H4 (cell line): ENCODE measurements around the gene CBFA2T2. TPM values are rescaled to one million over a fixed set of nuclear protein-coding genes. Genes with fewer than 3 reads are reported as not detected.
"Not testable (repeated sequence)": the region's sequence is repeated elsewhere in the genome, so short reads cannot be mapped to it uniquely, and the experiment has no call there.

Experiments
- DNase-seq: peaks from one replicate; pipeline ENCODE4 v3.0.0-alpha.2; 2015; ENCODE audit warnings: low spot score
- total RNA-seq: library from RNA; depleted of rRNA; stranded (reverse); fragments of >200 nt; shearing (Covaris generic); gene quantifications from 2 replicates; pipeline ENCODE4 v1.2.3, GENCODE V29; 2014; rRNA removed

CBFA2T2 gene
- total RNA-seq: 3.6 and 4.7 TPM in 2 replicates

DNA sequence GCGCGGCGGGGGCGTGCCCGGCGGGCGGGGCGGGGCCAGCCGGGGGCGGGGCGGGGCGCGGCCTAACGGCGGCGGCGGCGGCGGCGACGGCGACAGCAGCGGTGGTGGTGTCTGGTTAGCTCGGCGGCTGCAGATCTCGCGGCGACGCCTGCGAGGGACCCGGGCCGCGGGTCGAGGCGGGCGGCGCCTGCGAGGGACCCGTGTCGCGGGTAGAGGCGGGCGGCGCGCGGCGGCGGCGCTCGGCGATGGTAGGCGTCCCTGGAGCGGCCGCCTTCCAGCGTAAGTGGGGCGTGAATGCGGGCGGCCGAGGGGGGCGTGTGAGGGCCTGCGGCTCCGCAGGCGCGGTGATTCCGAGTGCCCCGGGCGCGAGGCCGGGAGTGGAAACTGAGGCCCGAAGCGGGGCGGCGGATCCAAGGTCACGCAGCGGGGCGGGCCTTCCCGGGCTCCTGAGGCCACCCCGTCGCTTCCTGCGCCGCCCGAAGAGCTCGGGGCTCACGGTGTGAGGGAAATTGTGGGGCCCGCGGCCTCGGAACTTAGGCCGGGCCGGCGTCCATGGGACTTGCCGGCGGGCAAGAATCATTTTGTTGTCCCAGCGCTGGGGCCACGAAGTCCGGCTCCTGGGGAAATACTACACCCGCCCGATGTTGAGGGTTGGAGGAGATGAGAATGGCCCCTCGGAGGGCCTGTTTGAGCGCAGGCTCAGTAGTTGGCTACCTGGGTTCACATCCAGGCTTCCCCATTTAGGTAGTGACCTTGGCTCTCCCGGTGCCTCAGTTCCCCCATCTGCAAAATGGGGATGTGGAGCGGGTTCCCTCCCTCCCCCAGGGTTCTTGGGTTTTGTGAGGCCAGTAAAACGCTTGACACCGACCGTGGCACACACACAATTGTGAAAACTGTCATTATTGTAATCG, at the start of gene CBFA2T2:
Gene CBFA2T2, plus strand, starts transcription at position 74 of the 911 bp plus-strand sequence. Its CDS starts 172 bp downstream, at position 246.
- DNase-seq: no peak

DNA sequence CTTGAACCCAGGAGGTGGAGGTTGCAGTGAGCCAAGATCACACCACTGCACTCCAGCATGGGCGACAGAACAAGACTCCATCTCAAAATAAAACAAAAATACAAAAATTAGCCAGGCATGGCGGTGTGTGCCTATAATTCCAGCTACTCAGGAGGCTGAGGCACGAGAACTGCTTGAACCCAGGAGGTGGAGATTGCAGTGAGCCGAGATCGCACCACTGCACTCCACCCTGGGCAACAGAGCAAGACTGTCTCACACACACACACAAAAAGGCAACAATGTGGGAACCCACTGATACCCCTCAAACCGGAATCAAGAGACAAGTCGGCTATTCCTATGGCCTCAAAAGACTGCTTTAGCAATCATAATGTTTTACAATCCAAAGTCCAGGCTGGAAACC, 49.3 kb upstream of the CBFA2T2 start:
- not testable (repeated sequence) for DNase-seq

DNA sequence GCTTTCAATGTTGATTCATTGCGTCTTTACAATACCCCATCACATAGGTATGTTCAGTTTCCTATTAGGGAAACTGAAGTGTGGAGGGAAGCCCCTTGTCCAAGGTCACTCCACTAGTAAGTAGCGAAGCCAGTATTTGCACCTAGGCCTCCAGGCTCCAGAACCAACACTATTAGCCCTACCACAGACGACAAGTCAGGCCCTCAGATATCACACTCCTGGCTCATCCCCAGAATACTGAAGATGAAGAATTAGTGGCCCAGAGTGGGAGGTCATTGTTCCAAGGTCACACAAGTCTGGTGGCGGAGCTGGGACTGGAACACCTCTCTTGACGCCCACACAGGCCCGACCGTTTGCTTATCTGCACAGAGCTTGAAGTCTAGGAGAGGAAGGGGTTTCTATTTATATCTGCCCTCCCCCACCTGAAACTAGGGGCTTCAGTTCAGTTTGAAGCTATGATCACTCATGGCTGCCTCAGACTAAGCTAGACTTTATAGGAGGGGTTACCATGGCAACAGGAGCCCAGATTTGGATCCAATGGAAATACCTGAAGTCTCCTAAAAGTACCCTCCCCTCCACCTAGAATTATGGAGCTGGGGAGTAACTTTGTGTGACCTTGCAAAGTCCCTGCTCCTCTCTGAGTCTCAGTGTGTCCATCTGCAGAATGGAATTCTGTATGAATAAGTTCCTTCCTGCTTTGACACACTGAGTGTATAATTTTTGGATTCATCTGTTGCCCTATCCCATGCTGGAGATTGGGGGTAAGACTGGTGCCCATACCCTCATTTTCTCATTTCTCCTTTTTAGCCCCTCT, 48.5 kb upstream of the CBFA2T2 start:
- DNase-seq: no peak

DNA sequence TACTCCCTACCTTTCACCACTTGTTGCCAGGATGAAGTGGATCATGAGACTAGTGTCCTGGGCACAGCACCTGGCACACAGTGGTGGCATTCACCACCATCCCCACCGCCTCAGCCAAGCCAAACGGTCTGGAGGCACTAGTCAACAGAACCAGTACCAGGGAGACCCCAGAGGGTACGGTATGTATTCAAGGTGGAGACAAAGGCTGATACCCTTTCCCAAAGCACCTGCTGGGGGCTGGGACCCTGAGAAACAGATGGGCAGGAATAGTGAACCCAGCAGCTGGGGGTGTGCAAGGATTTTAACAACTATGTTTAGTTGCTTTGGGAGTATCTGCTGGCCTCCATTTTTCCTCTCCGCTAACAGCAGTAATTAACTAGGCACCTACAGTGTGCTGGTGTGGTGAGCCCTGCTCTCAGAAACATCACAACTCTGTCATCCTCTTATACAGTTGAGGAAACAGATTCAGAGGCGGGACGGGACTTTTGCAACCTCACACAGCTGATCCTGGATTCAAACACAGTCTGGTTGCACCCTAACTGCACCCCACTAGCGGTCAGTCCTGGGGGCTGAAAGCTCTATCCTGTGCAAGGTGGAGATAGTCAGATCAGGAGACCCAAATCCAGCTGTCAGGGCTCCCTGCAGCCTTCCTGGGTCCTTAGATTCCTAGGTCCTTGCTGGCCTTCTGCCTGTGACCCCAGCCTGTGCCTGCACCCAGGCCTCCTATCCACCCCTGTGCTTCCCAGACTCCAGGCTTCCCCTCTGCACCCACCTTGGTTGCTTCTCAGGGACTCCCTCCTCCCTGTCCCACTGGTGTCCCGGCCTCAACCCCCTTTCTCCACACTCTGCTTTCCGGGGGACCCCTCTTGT, 47.5 kb upstream of the CBFA2T2 start:
- no peak for DNase-seq

DNA sequence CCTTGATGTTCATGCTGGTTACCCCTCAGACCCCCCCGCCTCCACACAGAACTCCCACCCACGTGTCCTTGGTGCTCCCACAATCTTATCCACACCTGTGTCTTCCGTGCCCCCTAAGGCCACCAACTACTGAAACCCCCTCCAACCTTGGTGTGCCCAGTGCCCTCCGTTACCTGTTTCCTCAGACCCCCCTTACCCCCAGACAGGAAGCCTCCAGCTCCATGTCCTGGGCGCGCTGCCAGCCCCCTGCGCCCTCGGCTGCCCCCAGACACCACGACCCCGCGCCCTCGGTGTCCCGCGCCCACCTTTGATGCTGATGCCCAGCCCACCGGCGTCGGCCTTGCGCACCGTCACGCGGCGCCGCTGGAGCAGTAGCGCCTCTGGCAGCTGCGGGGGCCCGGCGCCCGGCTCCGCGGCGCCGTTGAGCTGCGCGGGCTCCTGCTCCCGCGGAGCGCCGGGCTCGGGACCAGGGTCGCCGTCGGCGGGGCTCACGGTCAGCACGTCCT, 46.8 kb upstream of the CBFA2T2 start:
- no peak for DNase-seq

DNA sequence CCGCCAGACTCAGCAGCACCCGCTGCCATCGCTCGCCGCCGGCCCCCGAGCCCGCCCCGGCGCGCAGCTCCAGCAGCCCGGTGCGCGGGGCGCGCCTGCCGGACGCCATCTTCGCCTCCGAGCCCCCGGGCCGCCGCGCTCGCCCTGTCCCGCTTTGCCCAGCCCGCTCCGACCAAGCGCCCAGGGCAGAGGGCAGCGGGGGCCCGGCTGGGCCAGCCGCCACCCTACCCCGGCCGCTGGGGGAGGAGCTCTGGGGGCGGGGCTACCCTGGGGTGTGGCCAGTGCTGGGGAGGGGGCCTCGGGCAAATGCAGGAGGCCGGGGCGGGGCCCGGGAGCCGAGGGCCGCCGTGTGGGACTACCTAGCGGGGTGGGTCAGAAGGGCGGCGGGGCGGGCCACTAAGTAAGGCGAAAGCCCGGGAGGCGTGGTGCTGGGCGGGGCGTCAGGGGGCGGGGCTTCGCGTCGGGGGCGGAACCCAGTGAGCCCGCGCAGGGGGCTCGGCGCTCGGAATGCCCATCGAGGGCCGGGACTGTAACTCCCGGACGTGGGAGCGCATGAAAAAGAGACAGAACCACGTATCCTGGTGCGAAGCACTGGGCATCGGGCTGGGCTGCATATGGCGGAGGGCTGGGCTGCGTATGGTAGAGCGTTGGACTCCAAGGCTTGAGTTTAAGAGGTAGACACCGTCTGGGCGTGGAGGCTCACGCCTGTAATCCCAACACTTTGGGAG, 46.2 kb upstream of the CBFA2T2 start, which contains the start of gene SNTA1:
Gene SNTA1, minus strand, starts transcription at position 252 of the 728 bp plus-strand sequence. Its CDS starts 143 bp downstream, at position 109.
- peak; percentile 59 for DNase-seq

DNA sequence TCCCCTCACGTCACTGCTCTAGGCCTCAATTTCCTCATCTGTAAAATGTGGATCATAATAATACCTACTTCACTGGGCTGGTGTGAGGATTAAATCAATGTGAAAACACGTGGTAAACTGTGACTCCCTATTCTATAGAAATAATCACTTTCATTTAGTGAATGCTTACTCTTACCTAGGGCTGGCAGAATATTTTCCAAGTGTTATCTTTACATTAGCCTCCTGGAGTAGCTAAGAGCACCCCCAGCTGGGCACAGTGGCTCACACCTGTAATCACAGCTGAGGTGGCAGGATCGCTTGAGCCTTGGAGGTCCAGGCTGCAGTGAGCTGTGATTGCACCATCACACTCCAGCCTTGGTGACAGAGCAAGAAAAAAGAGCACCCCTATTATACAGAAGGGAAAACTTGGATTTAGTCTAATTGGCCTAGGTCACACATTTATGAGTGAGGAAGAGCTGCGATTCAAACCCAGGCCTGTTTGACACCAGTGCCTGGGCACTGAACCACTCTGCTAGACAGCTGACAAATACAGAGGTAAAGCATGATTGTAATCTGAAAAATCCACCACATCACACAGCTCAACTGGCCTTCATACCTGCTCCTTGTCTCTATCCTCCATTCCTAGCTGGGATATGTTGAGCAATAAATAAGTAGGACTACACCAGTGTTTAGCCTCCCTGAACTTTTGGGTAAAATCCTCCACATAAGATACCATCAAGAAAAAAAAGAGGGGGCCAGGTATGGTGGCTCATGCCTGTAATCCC, 44.9 kb upstream of the CBFA2T2 start:
- DNase-seq: no peak

DNA sequence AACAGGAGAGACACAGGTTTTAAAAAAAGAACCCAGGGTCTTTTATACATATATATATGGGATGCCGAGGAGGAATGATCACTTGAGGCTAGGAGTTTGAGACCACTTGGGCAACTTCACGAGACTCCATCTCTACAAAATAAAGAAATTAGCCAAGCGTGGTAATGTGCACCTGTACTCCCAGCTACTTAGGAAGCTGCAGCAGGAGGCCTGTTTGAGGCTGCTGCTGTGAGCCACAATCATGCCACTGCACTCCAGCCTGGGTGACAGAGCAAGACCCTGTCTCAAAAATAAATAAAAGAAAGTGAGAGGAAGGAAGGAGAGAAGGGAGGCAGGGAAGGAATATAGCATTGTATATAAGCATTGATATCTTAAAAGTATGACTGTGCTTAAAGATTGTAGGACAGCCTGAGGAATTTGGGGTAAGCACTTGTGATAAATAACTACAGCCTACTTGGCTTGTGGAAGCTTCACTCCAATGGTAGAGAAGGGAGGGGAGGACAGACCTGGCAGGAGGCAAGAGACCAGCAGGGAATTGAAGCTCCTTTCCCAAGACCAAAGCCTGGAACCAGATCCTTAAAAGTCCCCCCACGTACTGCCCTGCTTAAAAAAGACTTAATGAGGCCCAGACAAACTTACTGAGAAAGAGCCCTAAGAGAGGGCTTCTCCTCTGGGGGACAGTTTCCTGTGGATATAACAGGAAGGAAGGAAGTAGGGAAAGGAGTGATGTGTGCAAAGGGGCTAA, 43.8 kb upstream of the CBFA2T2 start:
- no peak for DNase-seq

DNA sequence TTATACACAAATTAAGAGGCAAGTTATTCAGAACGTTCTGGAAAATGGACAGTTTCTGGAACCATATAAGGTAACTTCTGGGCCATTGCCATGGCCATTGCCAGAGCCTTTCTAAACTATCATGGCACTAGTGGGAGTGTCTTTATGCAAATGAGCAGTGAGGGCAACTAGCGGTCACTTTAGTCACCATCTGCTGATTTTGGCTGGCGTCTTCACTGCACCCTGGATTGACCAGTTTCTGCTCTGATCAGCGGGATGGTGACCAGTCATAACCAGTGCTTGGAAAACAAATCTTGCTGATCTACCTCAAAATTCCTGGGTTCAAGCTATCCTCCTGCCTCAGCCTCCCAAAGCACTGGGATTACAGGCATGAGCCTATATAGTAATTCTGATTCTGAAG, 39.0 kb upstream of the CBFA2T2 start:
- no peak for DNase-seq

DNA sequence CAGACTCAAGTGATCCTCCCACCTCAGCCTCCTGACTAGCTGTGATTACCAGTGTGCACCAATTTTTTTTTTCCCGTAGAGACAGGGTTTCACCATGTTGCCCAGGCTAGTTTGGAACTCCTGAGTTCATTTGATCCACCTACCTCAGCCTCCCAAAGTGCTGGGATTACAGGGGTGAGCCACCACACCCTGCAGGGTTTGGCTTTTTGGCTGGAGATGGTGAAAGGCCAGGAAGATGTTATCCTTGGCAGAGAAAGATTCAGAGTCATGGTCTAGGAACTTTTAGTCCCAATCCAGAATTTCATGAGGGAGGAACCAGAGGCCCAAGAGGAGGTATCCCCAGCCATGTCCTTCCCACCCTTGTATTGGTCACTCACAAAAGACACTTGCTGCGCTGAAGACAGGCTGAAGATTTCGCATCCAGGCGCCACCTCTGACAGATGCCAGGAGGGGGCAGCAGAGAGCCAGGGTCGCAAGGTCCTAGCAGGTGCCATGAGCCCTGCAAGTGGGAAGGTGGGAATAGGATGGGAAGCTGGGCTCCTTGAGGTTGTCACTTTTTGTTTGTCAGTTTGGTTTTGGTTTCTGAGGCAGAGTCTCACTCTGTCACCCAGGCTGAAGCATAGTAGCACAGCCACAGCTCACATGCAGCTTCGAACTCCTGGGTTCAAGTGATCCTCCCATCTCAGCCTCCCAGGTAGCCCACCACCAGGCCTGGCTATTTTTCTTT, 32.8 kb upstream of the CBFA2T2 start:
- peak; percentile 51 for DNase-seq

DNA sequence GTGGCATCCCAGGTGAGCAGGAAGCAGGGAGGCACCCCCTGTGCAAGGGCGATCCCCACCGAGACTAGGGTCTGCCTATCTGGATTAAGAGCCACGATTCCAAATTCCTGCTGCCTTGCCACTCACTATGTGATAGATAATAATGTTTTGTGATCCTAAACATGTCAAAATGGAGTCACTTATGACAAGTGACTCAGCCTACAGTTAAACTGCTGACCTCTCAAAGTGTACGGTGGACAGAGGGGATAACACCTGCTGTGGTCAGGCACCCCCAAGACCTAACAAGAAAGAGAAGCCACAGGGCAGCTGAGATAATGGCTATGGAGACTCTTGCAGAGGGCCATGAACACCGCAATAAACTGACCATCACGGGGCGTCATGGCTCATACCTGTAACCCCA, 30.3 kb upstream of the CBFA2T2 start:
- no peak for DNase-seq

DNA sequence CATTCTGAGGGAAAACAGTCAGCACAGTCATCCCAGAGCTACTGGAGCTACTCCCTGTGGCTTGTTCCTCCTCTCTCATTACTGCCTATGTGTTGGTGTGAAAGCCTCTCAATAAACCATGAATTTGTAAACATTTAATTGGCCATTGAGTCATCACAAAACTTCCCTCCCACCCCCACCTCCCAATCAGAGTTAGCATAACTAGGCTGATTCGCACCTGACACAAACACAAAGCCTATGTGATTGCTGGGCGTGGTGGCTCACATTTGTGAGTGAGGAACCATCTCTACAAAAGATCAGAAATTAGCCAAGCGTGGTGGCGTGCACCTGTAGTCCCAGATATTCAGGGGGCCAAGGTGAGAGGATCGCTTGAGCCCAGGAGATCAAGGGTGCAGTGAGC, 29.2 kb upstream of the CBFA2T2 start:
- DNase-seq: no peak

DNA sequence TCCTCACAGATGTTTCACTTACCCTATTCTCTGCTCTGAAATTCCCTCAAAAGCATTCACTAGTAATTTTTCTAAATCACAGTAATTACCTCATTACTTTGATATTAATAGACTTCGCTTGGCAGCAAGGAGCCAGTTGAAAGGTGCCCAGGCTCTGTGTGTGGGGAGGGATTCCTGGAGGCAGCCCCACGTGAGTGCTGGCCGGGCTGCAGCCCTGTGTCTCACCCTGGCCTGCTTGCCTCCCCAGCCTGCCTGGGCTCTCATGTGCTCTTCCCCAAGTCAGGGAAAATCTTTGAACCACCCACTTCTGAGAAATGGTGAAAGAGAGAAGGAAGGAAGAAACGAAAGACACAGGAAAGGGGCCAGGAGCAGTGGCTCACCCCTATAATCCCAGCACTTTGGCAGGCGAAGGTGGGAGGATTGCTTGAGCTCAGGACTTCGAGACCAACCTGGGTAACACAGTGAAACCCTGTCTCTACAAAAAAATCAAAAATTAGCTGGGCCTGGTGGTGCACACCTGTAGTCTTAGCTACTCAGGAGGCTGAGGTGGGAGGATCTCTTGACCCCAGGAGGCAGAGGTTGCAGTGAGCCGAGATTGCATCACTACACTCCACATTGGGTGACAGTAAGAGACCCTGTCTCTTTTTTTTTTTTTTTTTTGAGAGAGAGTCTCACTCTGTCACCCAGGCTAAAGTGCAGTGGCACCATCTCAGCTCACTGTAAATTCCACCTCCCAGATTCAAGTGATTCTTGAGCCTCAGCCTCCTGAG, 26.4 kb upstream of the CBFA2T2 start:
- no peak for DNase-seq

DNA sequence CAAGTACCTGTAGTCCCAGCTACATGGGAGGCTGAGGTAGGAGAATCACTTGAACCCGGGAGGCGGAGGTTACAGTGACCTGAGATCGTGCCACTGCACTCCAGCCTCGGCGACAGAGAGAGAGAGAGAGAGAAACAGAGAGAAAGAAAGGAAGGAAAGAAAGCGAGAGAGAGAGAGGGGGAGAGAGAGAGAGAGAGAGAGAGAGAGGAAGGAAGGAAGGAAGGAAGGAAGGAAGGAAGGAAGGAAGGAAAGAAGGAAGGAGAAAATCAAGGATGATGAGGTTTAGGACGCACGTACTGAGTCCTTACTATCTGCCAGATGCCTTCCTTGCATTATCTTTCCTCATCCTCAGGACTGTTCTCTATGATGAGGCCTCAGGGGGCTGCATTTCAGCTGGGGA, 25.1 kb upstream of the CBFA2T2 start:
- DNase-seq: not testable (repeated sequence)

DNA sequence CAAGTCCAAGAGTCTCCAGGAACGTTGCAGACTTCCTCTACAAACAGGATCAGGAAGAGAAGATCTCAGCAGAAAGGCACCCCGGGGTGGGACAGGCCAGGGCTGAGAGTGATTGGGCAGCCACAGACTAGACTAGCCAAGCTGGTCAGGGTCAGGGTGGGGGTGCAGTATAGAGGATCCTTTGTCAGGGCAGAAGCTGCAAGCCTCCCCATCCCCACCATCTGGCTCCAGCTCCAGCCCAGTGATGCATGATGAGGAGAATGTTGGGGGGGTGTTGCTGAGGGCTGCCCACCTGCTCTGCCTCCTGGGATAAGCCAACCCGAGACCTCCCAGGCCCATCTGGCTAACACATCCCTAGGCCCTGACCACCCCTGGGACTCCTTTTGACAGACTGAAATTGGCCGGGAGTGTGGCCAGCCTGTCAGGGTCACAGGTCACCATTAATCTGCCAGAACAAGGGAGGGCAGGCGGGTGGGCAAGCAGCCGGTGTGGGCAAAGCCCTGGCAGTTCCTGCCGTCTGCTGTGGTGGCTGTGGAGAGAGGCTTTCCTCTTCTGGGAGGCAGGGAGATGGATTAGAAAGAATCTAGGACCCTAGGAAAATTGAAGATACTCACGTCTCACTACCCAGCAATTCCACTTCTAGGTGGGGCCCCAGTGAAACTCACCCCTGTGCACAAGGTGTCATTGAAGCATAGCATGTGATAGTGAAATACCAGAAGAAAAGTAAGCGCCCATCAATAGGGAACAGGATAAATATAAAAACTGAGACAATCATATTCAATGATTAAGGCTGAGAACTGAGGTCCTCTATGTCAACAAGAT, 24.2 kb upstream of the CBFA2T2 start:
- no peak for DNase-seq

DNA sequence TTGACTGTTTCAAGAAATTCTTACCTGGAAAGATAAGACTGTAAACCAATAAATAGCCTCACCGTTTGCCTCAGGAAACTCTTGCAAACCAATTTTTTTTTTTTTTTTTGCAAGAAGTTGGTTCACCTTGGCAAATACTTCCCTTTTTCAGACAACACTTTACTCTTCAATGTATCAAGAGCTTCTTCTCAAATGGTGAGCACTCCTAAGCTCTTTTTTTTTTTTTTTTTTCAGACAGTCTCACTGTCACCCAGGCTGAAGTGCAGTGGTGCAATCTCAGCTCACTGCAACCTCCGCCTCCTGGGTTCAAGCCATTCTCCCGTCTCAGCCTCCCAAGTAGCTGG, 23.6 kb upstream of the CBFA2T2 start:
- no peak for DNase-seq

DNA sequence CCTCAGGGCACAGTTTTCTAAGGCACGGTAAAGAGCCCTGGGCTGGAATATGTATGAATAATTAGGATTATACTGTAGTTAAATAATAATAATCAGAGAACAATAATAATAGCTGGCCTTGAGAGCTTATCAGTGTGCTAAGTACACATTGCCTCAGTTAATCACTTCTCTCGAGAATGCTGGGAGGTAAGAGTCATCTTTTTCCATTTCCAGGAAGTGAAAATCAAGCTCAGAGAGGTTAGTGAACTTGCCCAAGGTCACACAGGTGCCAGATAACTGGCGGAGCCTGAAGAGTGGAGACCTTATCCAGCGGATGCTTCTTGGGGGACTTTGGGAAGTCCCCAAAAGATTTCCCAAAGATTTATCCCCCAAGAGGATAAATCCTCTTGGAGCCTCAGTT, 19.4 kb upstream of the CBFA2T2 start:
- DNase-seq: no peak
